ENCODE measurements around the gene CRIP1. TPM values are rescaled to one million over a fixed set of nuclear protein-coding genes. Genes with fewer than 3 reads are reported as not detected.

The CRIP1 gene
- total RNA-seq, 2 experiments from 2014 or later, result 445 to 453 TPM

- POLR2A ChIA-PET, result no interaction called here
- H3K4me3 Mint-ChIP-seq, result no peak overlapping the region
- H3K4me1 Mint-ChIP-seq, result no peaks in the 10 kb centered on the region
- no peaks in the 10 kb centered on the region for H3K9me3 Mint-ChIP-seq
- H3K36me3 Mint-ChIP-seq, result no peaks in the 10 kb centered on the region
- no peak for DNase-seq
- no peak overlapping the region for H3K27ac Mint-ChIP-seq
- no peaks in the 10 kb centered on the region for H3K27me3 Mint-ChIP-seq
- no peak for ATAC-seq (ENCODE audit: low read depth)
Observed at GRCh38 chr14:105446971-105447370, 39.7 kb upstream of the CRIP1 start.

GRCh38 chr14:105447651-105448640 is 38.7 kb upstream of the CRIP1 start:
- no peak for ATAC-seq (ENCODE audit: low read depth)
- Mint-ChIP-seq H3K27ac (no peak overlapping the region), H3K36me3 (no peaks in the 10 kb centered on the region), H3K9me3 (no peaks in the 10 kb centered on the region), H3K27me3 (no peaks in the 10 kb centered on the region), H3K4me3 (no peak overlapping the region), H3K4me1 (no peaks in the 10 kb centered on the region)
- no peak for DNase-seq
- POLR2A ChIA-PET, result interaction anchor here (1.0 kb wide), 1 partner anchor 42 kb away, joined by 3 read pairs; no protein-coding TSS in a partner anchor

- H3K4me1 Mint-ChIP-seq, result no peaks in the 10 kb centered on the region
- H3K27me3 Mint-ChIP-seq, result no peaks in the 10 kb centered on the region
- H3K27ac Mint-ChIP-seq, result no peak overlapping the region
- DNase-seq (peak; percentile 78), ATAC-seq (ENCODE audit: low read depth) (peak; percentile 83)
- no peak overlapping the region for H3K4me3 Mint-ChIP-seq
- no peaks in the 10 kb centered on the region for H3K9me3 Mint-ChIP-seq
- POLR2A ChIA-PET, result interaction anchor here (1.0 kb wide), 1 partner anchor 41 kb away, joined by 3 read pairs; no protein-coding TSS in a partner anchor
- no peaks in the 10 kb centered on the region for H3K36me3 Mint-ChIP-seq
Observed at GRCh38 chr14:105448706-105449111, 38.0 kb upstream of the CRIP1 start.

- H3K9me3 Mint-ChIP-seq, result no peaks in the 10 kb centered on the region
- POLR2A ChIA-PET, result no interaction called here
- ATAC-seq (ENCODE audit: low read depth), result no peak
- no peak for DNase-seq
- H3K27ac Mint-ChIP-seq, result no peak overlapping the region
- H3K36me3 Mint-ChIP-seq, result no peaks in the 10 kb centered on the region
- no peaks in the 10 kb centered on the region for H3K4me1 Mint-ChIP-seq
- no peaks in the 10 kb centered on the region for H3K27me3 Mint-ChIP-seq
- H3K4me3 Mint-ChIP-seq, result no peak overlapping the region
Observed at GRCh38 chr14:105449276-105450122, 37.2 kb upstream of the CRIP1 start.

GRCh38 chr14:105450123-105450505 is 36.6 kb upstream of the CRIP1 start:
- ATAC-seq (ENCODE audit: low read depth) (no peak), DNase-seq (no peak)
- H3K27ac Mint-ChIP-seq, result no peak overlapping the region
- no peaks in the 10 kb centered on the region for H3K27me3 Mint-ChIP-seq
- no peaks in the 10 kb centered on the region for H3K36me3 Mint-ChIP-seq
- POLR2A ChIA-PET, result no interaction called here
- H3K4me3 Mint-ChIP-seq, result no peak overlapping the region
- H3K4me1 Mint-ChIP-seq, result no peaks in the 10 kb centered on the region
- no peaks in the 10 kb centered on the region for H3K9me3 Mint-ChIP-seq

- no peak for ATAC-seq (ENCODE audit: low read depth)
- Mint-ChIP-seq H3K27ac (no peak overlapping the region), H3K9me3 (no peaks in the 10 kb centered on the region), H3K4me3 (no peak overlapping the region), H3K36me3 (peaks cover 4% of the 10 kb centered on the region), H3K27me3 (no peaks in the 10 kb centered on the region), H3K4me1 (no peaks in the 10 kb centered on the region)
- POLR2A ChIA-PET, result no interaction called here
- no peak for DNase-seq
Observed at GRCh38 chr14:105450864-105451720, 35.6 kb upstream of the CRIP1 start.

- Mint-ChIP-seq H3K4me3 (no peak overlapping the region), H3K27me3 (no peaks in the 10 kb centered on the region), H3K9me3 (no peaks in the 10 kb centered on the region), H3K4me1 (no peaks in the 10 kb centered on the region), H3K36me3 (peaks cover 4% of the 10 kb centered on the region), H3K27ac (no peak overlapping the region)
- no peak for DNase-seq
- POLR2A ChIA-PET, result interaction anchor here (1.7 kb wide), 1 partner anchor 37 kb away, joined by 4 read pairs; no protein-coding TSS in a partner anchor
- ATAC-seq (ENCODE audit: low read depth), result no peak
Observed at GRCh38 chr14:105452963-105453362, 33.7 kb upstream of the CRIP1 start.

- no peaks in the 10 kb centered on the region for H3K27me3 Mint-ChIP-seq
- H3K9me3 Mint-ChIP-seq, result no peaks in the 10 kb centered on the region
- H3K27ac Mint-ChIP-seq, result no peak overlapping the region
- ATAC-seq (ENCODE audit: low read depth) (no peak), DNase-seq (no peak)
- POLR2A ChIA-PET, result interaction anchor here (1.7 kb wide), 1 partner anchor 36 kb away, joined by 4 read pairs; no protein-coding TSS in a partner anchor
- H3K4me1 Mint-ChIP-seq, result no peaks in the 10 kb centered on the region
- no peak overlapping the region for H3K4me3 Mint-ChIP-seq
- H3K36me3 Mint-ChIP-seq, result peaks cover 4% of the 10 kb centered on the region
Observed at GRCh38 chr14:105453847-105454246, 32.8 kb upstream of the CRIP1 start.

- POLR2A ChIA-PET, result no interaction called here
Observed at GRCh38 chr14:105455086-105455640, 31.5 kb upstream of the CRIP1 start.

GRCh38 chr14:105455766-105456660 is 30.7 kb upstream of the CRIP1 start:
- POLR2A ChIA-PET, result no interaction called here
- H3K36me3 Mint-ChIP-seq, result peaks cover 4% of the 10 kb centered on the region
- no peak overlapping the region for H3K27ac Mint-ChIP-seq
- DNase-seq, result no peak
- H3K9me3 Mint-ChIP-seq, result no peaks in the 10 kb centered on the region
- no peak for ATAC-seq (ENCODE audit: low read depth)
- no peaks in the 10 kb centered on the region for H3K4me1 Mint-ChIP-seq
- no peak overlapping the region for H3K4me3 Mint-ChIP-seq
- no peaks in the 10 kb centered on the region for H3K27me3 Mint-ChIP-seq

More at GRCh38 chr14:105455086-105455640, 31.5 kb upstream of the CRIP1 start:
- Mint-ChIP-seq H3K9me3 (no peaks in the 10 kb centered on the region), H3K36me3 (peaks cover 4% of the 10 kb centered on the region), H3K4me1 (no peaks in the 10 kb centered on the region), H3K27ac (no peak overlapping the region), H3K4me3 (no peak overlapping the region), H3K27me3 (no peaks in the 10 kb centered on the region)
- DNase-seq, result no peak
- no peak for ATAC-seq (ENCODE audit: low read depth)

GRCh38 chr14:105456736-105457617 is 29.7 kb upstream of the CRIP1 start:
- Mint-ChIP-seq H3K27me3 (no peaks in the 10 kb centered on the region), H3K36me3 (peaks cover 4% of the 10 kb centered on the region), H3K9me3 (no peaks in the 10 kb centered on the region), H3K4me1 (no peaks in the 10 kb centered on the region), H3K4me3 (no peak overlapping the region), H3K27ac (no peak overlapping the region)
- ATAC-seq (ENCODE audit: low read depth) (no peak), DNase-seq (no peak)
- POLR2A ChIA-PET, result interaction anchor here (1.2 kb wide), 1 partner anchor 24 kb away, joined by 3 read pairs; no protein-coding TSS in a partner anchor

All from activated naive CD8-positive, alpha-beta T cell treated with anti-CD3 and anti-CD28 coated beads, Interleukin-2, amount 10 ng/mL, durations not matched to agents 7 days and 5 days (primary cell).